Right cardiac atrium (tissue), 5 donors: ENCODE measurements around the gene MYOM1. TPM values are rescaled to one million over a fixed set of nuclear protein-coding genes. Genes with fewer than 3 reads are reported as not detected.

Source experiments
- ATAC-seq, 2 donors: fragments of 200-7000 bp; cut with Tn5 transposase; one replicate each; pipeline versions ENCODE4 v1.8.0 to v1.9.1; 2020; ENCODE audit warnings: moderate library complexity in 2 of 2, mild to moderate bottlenecking in 1 of 2
- DNase-seq, 3 donors: peaks; one replicate each; pipeline ENCODE4 v3.0.0-alpha.2; 2020
- H3K27ac ChIP-seq: one replicate; pipeline ENCODE4 v1.5.1; 2013; ENCODE audit warnings: mild to moderate bottlenecking, low read length, control low read depth, moderate library complexity
- H3K27me3 ChIP-seq: one replicate; pipeline ENCODE4 v1.6.1; 2013; ENCODE audit not compliant: control insufficient read depth, insufficient read depth
- H3K4me1 ChIP-seq: one replicate; pipeline ENCODE4 v1.6.1; 2013; ENCODE audit warnings: low read length; ENCODE audit not compliant: control insufficient read depth, insufficient read depth
- H3K4me3 ChIP-seq: one replicate; pipeline ENCODE4 v1.5.1; 2013; ENCODE audit warnings: low read length, control low read depth
- H3K9me3 ChIP-seq: one replicate; pipeline ENCODE4 v1.6.1; 2013; ENCODE audit warnings: low read length; ENCODE audit not compliant: control insufficient read depth
- WGBS: extraction: QIAGEN DNeasy Blood & Tissue Kit; methylation state at CpG from one replicate; pipeline ENCODE4 v1.1.7; 2013; 5-methylcytosine and 5-hydroxymethylcytosine counted together
- intact Hi-C, 4 donors: fragments of 100-400 bp; cut with DNase I; formaldehyde crosslinking; loops; one replicate each; pipeline versions ENCODE4 v1.11.0 to v1.14.0; 2022 to 2023
- polyA plus RNA-seq: library from polyadenylated mRNA; stranded (reverse); fragments of 200-250 nt; gene quantifications from one replicate; pipeline ENCODE4 v1.2.3, GENCODE V29; 2013
- total RNA-seq, 4 donors: library from RNA; stranded (reverse); fragmentation: NEBNext Ultra II Directional; extraction: Animal tissue kit (Norgen Biotek cat#: 25700); gene quantifications; one replicate each; pipeline ENCODE4 v1.2.1, GENCODE V29; 2021
- donor health status: healthy with polysubstance abuse.
- donor health status: DM: no; HTN: yes; CAD: no.
- donor health status: DM: no; HTN: no; CAD: no.
- donor health status: DM: no; HTN: yes; CAD: no; lungs with severe emphysema.
- donor health status: DM: yes; HTN: yes; CAD: no.

MYOM1 gene
- total and polyA plus RNA-seq, 5 donors, result 177 to 479 (median 337) TPM

DNA sequence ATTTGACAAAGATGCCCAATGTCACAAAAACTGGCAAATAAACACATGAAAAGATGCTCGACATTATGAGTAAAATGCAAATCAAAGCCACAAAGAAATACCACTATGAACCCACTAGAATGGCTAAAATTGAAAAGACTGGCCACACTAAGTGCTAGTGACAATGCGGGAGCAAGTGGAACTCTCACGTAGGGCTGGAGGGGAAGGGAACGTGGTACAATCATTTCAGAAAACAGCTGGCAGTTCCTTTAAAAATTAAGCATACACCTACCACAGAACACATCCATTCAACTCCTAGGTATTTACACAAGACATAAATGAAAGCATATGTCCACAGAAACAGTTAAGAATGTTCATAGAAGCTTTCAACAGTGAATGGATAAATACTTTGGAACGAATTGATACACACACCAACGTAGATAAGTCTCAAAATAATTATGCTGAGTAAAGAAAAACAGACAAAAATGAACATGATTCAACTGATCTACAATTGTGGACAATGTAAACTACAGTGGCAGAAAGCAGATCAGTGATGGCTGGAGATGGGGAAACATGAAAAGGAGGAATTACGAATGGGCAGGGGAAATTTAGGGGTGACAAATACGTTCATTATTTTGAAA lies 71.7 kb downstream of the MYOM1 start:
- no peak overlapping the region for H3K4me3 ChIP-seq
- H3K27me3 ChIP-seq, result no peaks in the 10 kb centered on the region
- no peak overlapping the region for H3K27ac ChIP-seq
- WGBS, result 85% methylated on average over 8 of the region's 8 CpGs
- intact Hi-C loops, result no loop called here
- no peak for ATAC-seq
- H3K4me1 ChIP-seq, result no peaks in the 10 kb centered on the region
- H3K9me3 ChIP-seq, result no peaks in the 10 kb centered on the region
- DNase-seq, result no peak

DNA sequence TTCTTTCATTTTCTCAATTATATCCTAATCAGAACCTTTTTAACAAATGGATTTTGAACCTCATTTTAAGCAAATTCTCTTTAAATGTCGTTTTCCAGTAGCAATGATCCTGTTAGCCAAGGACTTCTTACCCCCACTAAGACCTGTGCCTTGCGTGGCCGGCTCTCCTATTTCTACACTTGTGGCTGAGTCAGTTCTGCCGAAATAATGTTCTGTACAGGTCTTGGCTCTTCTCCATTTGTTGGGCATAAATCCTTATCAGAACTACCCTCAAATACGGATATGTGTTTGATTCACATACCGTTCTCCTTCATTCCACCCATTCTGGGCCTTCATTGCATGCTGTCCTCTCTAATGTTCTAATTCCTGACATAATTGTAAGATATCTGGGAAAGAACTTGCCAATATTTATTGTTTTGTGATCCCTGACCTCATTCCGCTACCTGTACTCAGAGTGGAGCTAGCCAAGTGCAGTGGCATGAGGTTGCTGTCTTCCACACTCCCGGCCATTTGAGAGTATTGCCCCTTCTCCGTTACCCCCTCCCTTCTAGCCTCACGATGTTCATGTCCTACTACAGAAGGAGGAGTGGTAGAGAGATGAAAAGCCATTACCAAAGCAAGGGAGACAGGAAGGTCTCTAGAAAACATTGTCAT lies 78.7 kb downstream of the MYOM1 start:
- peak; percentile 34 to 45 for ATAC-seq
- H3K4me3 ChIP-seq, result no peak overlapping the region
- H3K9me3 ChIP-seq, result no peaks in the 10 kb centered on the region
- H3K27me3 ChIP-seq, result no peaks in the 10 kb centered on the region
- DNase-seq, result no peak
- H3K27ac ChIP-seq, result peak overlapping the region; percentile 43
- 71% methylated on average over 10 of the region's 10 CpGs for WGBS
- H3K4me1 ChIP-seq, result peaks cover 2% of the 10 kb centered on the region
- intact Hi-C loops, result no loop called here

DNA sequence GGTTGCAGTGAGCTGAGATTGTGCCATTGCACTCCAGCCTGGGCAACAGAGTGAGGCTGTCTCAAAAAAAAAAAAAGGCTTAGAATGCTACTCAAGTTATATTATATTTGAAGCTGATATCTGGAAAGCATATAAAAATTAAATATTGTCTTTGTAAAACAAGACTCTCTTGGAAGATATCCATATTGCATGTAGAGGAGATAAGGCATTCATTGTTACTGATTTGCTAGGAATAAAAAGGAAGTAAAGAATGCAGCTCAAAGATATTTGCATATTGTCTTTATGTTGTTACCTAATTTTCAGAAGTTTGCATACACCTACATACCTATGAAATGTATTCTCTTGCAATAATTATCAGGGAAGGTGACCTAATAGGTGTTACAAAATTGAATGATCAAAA lies 79.4 kb downstream of the MYOM1 start:
- peaks cover 2% of the 10 kb centered on the region for H3K4me1 ChIP-seq
- DNase-seq (no peak), ATAC-seq (no peak)
- H3K27me3 ChIP-seq, result no peaks in the 10 kb centered on the region
- intact Hi-C loops, result no loop called here
- H3K27ac ChIP-seq, result no peak overlapping the region
- H3K4me3 ChIP-seq, result no peak overlapping the region
- H3K9me3 ChIP-seq, result no peaks in the 10 kb centered on the region

DNA sequence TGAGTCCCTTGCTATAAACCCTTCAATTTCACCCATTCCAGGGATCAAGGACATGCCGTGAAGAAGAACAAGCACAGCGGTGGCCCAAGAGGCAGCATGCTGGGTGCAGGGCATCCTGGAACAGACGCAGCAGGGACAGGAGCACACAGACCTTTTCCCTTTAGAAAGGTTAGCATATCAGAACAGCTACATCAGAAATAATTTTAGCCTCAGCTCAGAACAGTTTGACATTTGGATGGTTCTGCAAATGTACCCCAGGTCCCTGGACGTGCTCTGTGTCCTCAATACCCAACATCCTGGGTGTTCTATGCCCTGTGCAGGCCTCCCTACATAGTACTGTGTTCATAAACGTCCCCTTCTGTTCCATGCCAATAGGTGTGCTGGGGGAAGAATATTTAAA lies 80.4 kb downstream of the MYOM1 start:
- ATAC-seq (peak; percentile 67 to 68), DNase-seq (no peak)
- H3K27ac ChIP-seq, result peak overlapping the region; percentile 42
- H3K27me3 ChIP-seq, result no peaks in the 10 kb centered on the region
- peaks cover 2% of the 10 kb centered on the region for H3K4me1 ChIP-seq
- H3K9me3 ChIP-seq, result no peaks in the 10 kb centered on the region
- H3K4me3 ChIP-seq, result no peak overlapping the region
- intact Hi-C loops, result loop anchor here in 1 of 4 donors (10.0 kb wide), 1 partner anchor 205 kb away; no protein-coding TSS in a partner anchor
- WGBS, result 74% methylated on average over 5 of the region's 5 CpGs

DNA sequence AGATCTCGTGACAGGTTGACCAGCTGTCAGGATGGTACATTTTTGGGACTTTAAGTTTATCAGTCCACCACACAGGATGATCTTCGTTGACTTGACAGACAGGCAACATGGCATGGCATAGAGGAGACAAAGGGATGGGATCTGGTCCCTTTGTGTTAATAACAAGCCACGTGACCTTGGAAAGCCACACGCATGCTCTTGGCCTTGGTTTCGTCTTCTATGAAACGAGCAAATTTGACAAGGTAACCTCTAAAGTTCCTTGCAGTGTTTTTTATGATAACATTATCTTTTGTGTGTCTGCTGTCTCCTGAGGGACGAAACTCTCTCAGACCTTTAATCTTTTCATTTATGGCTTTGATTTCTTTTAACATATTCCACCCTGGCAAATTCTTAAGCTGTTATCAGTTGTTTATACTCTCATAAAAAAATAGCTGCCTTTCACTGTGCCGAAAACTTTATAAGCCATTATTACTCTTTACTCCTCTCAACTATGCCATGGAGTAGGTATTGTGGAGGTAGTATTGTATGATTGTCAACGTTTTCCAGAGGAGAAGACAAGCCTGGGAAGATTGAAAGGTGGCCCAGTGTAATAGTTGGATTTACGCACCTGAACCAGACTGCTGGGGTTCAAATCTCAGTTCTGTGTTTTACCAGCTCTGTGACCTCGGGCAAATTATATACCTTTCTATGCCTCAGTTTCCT lies 81.3 kb downstream of the MYOM1 start:
- Histone ChIP-seq H3K9me3 (no peaks in the 10 kb centered on the region), H3K27me3 (no peaks in the 10 kb centered on the region), H3K4me3 (no peak overlapping the region), H3K4me1 (peaks cover 2% of the 10 kb centered on the region), H3K27ac (peak overlapping the region; percentile 57)
- ATAC-seq, result no peak
- WGBS, result 70% methylated on average over 11 of the region's 11 CpGs
- no peak for DNase-seq
- intact Hi-C loops, result loop anchor here in 1 of 4 donors (10.0 kb wide), 1 partner anchor 204 kb away; no protein-coding TSS in a partner anchor

DNA sequence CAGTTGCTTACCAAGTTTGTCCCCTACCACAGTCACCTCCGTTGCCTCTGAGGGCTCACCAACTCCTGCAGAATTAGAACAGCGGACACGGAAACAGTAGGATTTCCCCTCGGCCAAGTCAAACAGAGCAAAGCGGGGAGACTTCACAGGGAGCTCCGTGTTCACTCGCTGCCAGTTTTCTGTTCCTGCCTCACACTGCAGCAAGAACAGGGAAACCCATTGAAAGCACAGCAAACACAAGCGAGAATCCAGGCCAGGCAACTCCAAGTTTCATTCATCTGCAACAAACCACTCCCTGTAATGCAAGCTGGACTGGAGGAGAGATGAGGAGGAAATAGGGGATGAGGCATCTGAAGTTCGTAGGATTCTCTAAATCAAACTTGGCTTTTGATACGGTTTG lies 84.2 kb downstream of the MYOM1 start:
- peak in 1 of 2 donors; percentile 40 for ATAC-seq
- no peak overlapping the region for H3K4me3 ChIP-seq
- no peaks in the 10 kb centered on the region for H3K4me1 ChIP-seq
- no peak for DNase-seq
- intact Hi-C loops, result loop anchor here in 1 of 4 donors (10.0 kb wide), 1 partner anchor 201 kb away; no protein-coding TSS in a partner anchor
- H3K27me3 ChIP-seq, result no peaks in the 10 kb centered on the region
- no peaks in the 10 kb centered on the region for H3K9me3 ChIP-seq
- H3K27ac ChIP-seq, result no peak overlapping the region
- 83% methylated on average over 10 of the region's 10 CpGs for WGBS

DNA sequence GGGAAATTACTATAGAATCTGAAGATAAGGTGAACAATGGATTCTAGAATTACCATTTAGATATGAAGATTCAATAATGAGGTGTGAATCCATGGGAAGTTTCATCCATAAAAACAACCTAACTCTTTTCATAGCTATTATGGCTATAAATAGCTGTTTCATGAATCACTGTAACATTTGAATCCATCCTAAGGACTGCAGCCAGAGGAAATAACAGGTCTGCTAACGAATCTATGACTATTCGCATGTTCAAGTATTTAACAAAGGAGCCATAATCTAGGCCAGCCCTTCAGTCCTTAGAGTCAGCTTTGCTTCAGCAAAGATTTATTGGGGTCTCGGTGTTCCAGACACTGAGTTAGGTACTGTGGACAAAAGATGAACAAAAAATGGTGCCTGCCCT lies 87.1 kb downstream of the MYOM1 start:
- 79% methylated on average over 3 of the region's 3 CpGs for WGBS
- no peak for ATAC-seq
- DNase-seq, result no peak
- no peak overlapping the region for H3K27ac ChIP-seq
- no peaks in the 10 kb centered on the region for H3K27me3 ChIP-seq
- intact Hi-C loops, result loop anchor here in 1 of 4 donors (10.0 kb wide), 1 partner anchor 198 kb away; no protein-coding TSS in a partner anchor
- H3K4me3 ChIP-seq, result no peak overlapping the region
- H3K9me3 ChIP-seq, result no peaks in the 10 kb centered on the region
- H3K4me1 ChIP-seq, result no peaks in the 10 kb centered on the region

DNA sequence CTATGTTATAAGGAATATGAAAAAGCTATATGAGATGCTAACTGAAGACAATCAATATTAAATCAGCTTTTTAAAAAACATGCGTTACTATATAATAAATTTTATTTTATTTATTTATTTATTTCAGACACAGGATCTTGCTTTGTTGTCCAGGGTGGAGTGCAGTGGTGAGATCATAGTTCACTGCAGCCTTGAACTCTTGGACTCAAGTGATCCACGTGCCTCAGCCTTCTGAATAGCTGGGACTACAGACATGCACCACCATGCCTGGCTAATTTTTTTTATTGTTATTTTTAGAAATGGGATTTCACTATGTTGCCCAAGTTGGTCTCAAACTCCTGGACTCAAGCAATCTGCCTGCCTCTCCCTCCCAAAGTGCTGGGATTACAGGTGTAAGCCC lies 89.4 kb downstream of the MYOM1 start:
- WGBS, result 49% methylated on average over 2 of the region's 2 CpGs
- no peaks in the 10 kb centered on the region for H3K4me1 ChIP-seq
- DNase-seq (no peak), ATAC-seq (no peak)
- H3K9me3 ChIP-seq, result no peaks in the 10 kb centered on the region
- H3K27me3 ChIP-seq, result no peaks in the 10 kb centered on the region
- no peak overlapping the region for H3K4me3 ChIP-seq
- no peak overlapping the region for H3K27ac ChIP-seq
- intact Hi-C loops, result loop anchor here in 1 of 4 donors (10.0 kb wide), 1 partner anchor 196 kb away; no protein-coding TSS in a partner anchor

DNA sequence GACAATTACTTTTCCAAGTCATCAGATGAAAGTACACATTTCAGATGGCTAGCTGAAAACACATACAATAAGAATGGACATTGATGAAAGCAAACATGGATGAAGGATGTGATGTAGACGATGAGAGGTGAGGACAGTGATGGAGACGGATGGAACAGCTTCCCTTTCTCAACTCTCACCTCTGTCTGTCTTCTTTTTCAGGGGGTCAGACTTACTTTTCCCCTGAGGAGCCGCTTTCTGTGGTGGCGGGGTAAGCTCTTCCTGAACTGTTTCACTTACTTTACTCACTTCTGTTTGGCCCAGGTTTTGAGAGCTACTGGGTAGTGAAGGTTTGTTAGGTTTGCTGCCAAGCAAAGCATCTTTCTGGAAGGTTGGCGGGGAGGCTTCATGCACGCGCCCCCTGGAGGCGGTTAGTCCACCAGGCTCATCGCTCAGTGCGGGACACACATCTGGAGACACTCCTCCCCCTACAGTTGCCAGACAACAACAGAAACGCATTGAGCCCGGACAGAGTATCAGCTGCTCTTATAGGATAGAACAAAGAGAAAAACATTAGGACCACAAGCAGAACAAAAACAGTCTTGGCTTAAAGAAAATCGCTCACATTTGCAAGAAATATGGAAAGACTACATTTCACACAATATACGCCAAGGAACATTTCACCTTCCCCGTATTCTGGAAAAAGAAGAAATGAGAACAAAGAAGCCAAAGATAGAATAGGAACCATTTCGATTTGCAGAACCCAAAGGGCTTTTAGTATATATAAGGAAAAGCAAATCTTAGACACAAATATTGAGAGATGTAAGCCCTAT lies 90.5 kb downstream of the MYOM1 start:
- H3K4me1 ChIP-seq, result no peaks in the 10 kb centered on the region
- 24% methylated on average over 16 of the region's 16 CpGs for WGBS
- intact Hi-C loops, result loop anchor here in 3 of 4 donors (10.0 kb wide), 2 partner anchors 54 to 204 kb away; no protein-coding TSS in a partner anchor

DNA sequence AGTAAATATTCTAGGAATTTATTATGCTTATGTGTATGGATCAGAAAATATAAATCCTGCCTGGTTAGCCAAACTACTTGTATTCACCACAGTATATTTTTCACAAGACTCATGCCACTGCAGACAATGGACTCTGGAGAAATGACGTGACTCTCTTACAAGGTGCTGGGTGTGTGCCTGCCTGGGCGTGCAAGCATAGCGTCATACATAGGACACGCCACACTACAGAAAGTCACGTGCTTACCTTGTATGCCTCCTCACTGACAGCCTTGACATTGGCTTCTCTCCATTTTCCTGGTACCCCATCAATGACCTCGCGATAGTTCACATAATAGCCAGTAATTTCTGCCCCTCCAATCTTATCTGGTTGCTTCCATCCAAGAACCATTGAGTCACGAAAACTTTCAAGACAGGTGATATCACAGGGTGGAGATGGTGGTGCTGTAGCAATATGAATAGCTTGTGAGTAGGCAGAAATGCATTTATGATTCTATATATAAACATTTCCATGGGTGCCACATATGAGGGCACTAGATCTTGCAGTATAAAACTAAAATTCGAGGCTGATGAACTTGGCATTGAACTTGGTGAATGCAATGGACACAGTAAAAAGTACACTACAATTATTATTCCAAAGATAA lies 93.2 kb downstream of the MYOM1 start:
- 89% methylated on average over 9 of the region's 9 CpGs for WGBS
- Histone ChIP-seq H3K27me3 (no peaks in the 10 kb centered on the region), H3K27ac (no peak overlapping the region), H3K4me3 (no peak overlapping the region), H3K4me1 (no peaks in the 10 kb centered on the region), H3K9me3 (no peaks in the 10 kb centered on the region)
- intact Hi-C loops, result loop anchor here in 3 of 4 donors (10.0 kb wide), 2 partner anchors 52 to 202 kb away; no protein-coding TSS in a partner anchor
- DNase-seq (no peak), ATAC-seq (no peak)

More for the DNA sequence above, 90.5 kb downstream of the MYOM1 start:
- no peaks in the 10 kb centered on the region for H3K27me3 ChIP-seq
- no peak overlapping the region for H3K27ac ChIP-seq
- H3K4me3 ChIP-seq, result no peak overlapping the region
- peak; percentile 83 to 93 (median 90) for DNase-seq
- no peaks in the 10 kb centered on the region for H3K9me3 ChIP-seq
- ATAC-seq, result peak; percentile 92 to 95
